Panc1 (cell line): ENCODE data around the gene NNAT. TPM values are rescaled to one million over a fixed set of nuclear protein-coding genes. Genes with fewer than 3 reads are reported as not detected.
A peak's percentile ranks its signal among the peaks of the same experiment; 100 is the strongest.

ENCODE experiments used
- ATAC-seq: fragments of 200-7000 bp; cut with Tn5 transposase; 2 replicates; pipeline ENCODE4 v1.9.1; 2020; ENCODE audit warnings: mild to moderate bottlenecking, moderate library complexity
- BruUV-seq: library from RNA; stranded (reverse); fragments of 400-500 nt; replicated peaks from 2 replicates; lab custom pipeline; 2021; lab: Mats Ljungman, UMichigan
- CTCF ChIA-PET: fragments of 300-600 bp; sonication (Branson Sonifier 250); formaldehyde crosslinking; loops from one replicate; lab custom pipeline; 2022; ENCODE audit warnings: antibody characterized with exemption; lab: Charles Lee
- POLR2A ChIA-PET: fragments of 300-600 bp; sonication (Branson Sonifier 250); formaldehyde crosslinking; loops from one replicate; lab custom pipeline; 2022; ENCODE audit warnings: antibody characterized with exemption; lab: Charles Lee
- DNase-seq: peaks from one replicate; pipeline ENCODE4 v3.0.0-alpha.2; 2010; ENCODE audit warnings: low read depth, low spot score
- H3K27ac ChIP-seq: 2 replicates; pipeline ENCODE4 v1.5.1; 2011; ENCODE audit warnings: mild to moderate bottlenecking, low read length, inconsistent platforms
- H3K27me3 ChIP-seq: fragments of 200-500 bp; sonication (Bioruptor generic); 2 replicates; pipeline ENCODE4 v1.6.0; 2014; ENCODE audit warnings: low read length, inconsistent platforms; ENCODE audit not compliant: control insufficient read depth, insufficient read depth
- H3K36me3 ChIP-seq: fragments of 200-500 bp; sonication (Bioruptor generic); 2 replicates; pipeline ENCODE4 v1.5.1; 2014; ENCODE audit warnings: inconsistent platforms, mild to moderate bottlenecking, low read length, moderate library complexity; ENCODE audit not compliant: control insufficient read depth, insufficient read depth
- H3K4me1 ChIP-seq: 2 replicates; pipeline ENCODE4 v1.5.1; 2011; ENCODE audit warnings: inconsistent platforms, mild to moderate bottlenecking, low read length, moderate library complexity; ENCODE audit not compliant: control insufficient read depth, insufficient read depth
- H3K4me3 ChIP-seq, 2 experiments: 2 replicates each; pipeline ENCODE4 v1.5.1; 2011 to 2012; ENCODE audit warnings: low read depth in 2 of 2, low read length in 2 of 2, mild to moderate bottlenecking in 2 of 2, inconsistent platforms in 1 of 2, moderate library complexity in 1 of 2
- H3K9me3 ChIP-seq: fragments of 200-500 bp; sonication (Bioruptor generic); 2 replicates; pipeline ENCODE4 v1.5.1; 2014; ENCODE audit warnings: low read depth, mild to moderate bottlenecking, inconsistent platforms, low read length, moderate library complexity; ENCODE audit not compliant: control insufficient read depth, insufficient read depth
- CTCF ChIP-seq: fragments of 450-650 bp; IDR thresholded peaks from 2 replicates; pipeline ENCODE4 v1.5.1; 2017; ENCODE audit warnings: mild to moderate bottlenecking
- POLR2AphosphoS5 ChIP-seq: IDR thresholded peaks from 2 replicates; pipeline ENCODE4 v1.6.1; 2012; ENCODE audit warnings: mild to moderate bottlenecking, low read depth, low read length, moderate library complexity
- REST ChIP-seq, 2 experiments: IDR thresholded peaks; 2 replicates each; pipeline ENCODE4 v1.6.1; 2011 to 2012; ENCODE audit warnings: low read depth in 2 of 2, control low read depth in 1 of 2, low read length in 1 of 2, mild to moderate bottlenecking in 1 of 2, moderate library complexity in 1 of 2; ENCODE audit not compliant: insufficient read depth in 1 of 2
- SIN3A ChIP-seq: IDR thresholded peaks from 2 replicates; pipeline ENCODE4 v1.6.1; 2012; ENCODE audit warnings: low read depth, mild to moderate bottlenecking, low read length, moderate library complexity, borderline replicate concordance; ENCODE audit not compliant: insufficient read depth
- TCF7L2 ChIP-seq: IDR thresholded peaks from 2 replicates; pipeline ENCODE4 v1.6.1; 2011; ENCODE audit warnings: mild to moderate bottlenecking, low read depth, low read length, inconsistent platforms
- in situ Hi-C: cut with HindIII; loops from 2 replicates; pipeline ENCODE4 v1.10.0; 2016; ENCODE audit warnings: low sequenced_read_pairs, low pct_unique_long_range_greater_than_20kb
- intact Hi-C: fragments of 100-400 bp; cut with micrococcal nuclease; formaldehyde crosslinking; loops from one replicate; pipeline ENCODE4 v1.10.0; 2022; ENCODE audit not compliant: unreplicated experiment
- total RNA-seq: library from RNA; stranded (reverse); gene quantifications from one replicate; pipeline ENCODE4 v1.2.1, GENCODE V29; 2021; ENCODE audit not compliant: unreplicated experiment

The NNAT gene
- total RNA-seq, 1 experiment from 2014 or later = not detected

GRCh38 chr20:37533154-37533715, 12.2 kb downstream of the NNAT start:
- POLR2A ChIA-PET = no interaction called here
- ATAC-seq = no peak
- no peak for DNase-seq
- in situ Hi-C loops (no loop called here), intact Hi-C loops (loop anchor here (5.0 kb wide), 2 partner anchors 251 to 266 kb away; no protein-coding TSS in a partner anchor)
- Histone ChIP-seq H3K36me3 (peaks cover 1% of the 10 kb centered on the region; the same call in 1 of the 2 replicates), H3K27me3 (no peaks in the 10 kb centered on the region), H3K27ac (no peak overlapping the region), H3K4me3 (no peak overlapping the region), H3K4me1 (peaks cover 4% of the 10 kb centered on the region; the same call in 1 of the 2 replicates), H3K9me3 (no peaks in the 10 kb centered on the region)
- TF ChIP-seq CTCF (no peak), POLR2AphosphoS5 (no peak), REST (IDR thresholded peaks at IDR 0.05; ENCODE audit: insufficient read depth in 1 of 2, low read depth in 2 of 2, low read length in 1 of 2) (no peak), SIN3A (no peak), TCF7L2 (no peak)
- no TSS peak for BruUV-seq
- CTCF ChIA-PET = interaction anchor here (0.7 kb wide), 1 partner anchor 269 kb away, joined by 3 read pairs; no protein-coding TSS in a partner anchor

- peak; percentile 94 for ATAC-seq
- POLR2A ChIA-PET = no interaction called here
- no peaks in the 10 kb centered on the region for H3K27me3 ChIP-seq
These were observed 13.5 kb downstream of the NNAT start for GRCh38 chr20:37534401-37535157.

More at GRCh38 chr20:37534401-37535157, 13.5 kb downstream of the NNAT start:
- in situ Hi-C loops (no loop called here), intact Hi-C loops (loop anchor here (2.0 to 5.0 kb wide), 3 partner anchors 252 to 336 kb away; no protein-coding TSS in a partner anchor)
- TF ChIP-seq SIN3A (no peak), CTCF (peak; percentile 86)
- Histone ChIP-seq H3K36me3 (no peaks in the 10 kb centered on the region), H3K9me3 (no peaks in the 10 kb centered on the region), H3K27ac (no peak overlapping the region), H3K4me3 (no peak overlapping the region), H3K4me1 (no peaks in the 10 kb centered on the region; the same call in 1 of the 2 replicates)
- CTCF ChIA-PET = no interaction called here
- no TSS peak for BruUV-seq
- peak; percentile 86 for DNase-seq
